GM23338 (cell line): Measurements from ENCODE around the gene B4GALT6. TPM values are rescaled to one million over a fixed set of nuclear protein-coding genes. Genes with fewer than 3 reads are reported as not detected.

ENCODE experiments used
- ATAC-seq: fragments of 200-7000 bp; cut with Tn5 transposase; 3 replicates; pipeline ENCODE4 v1.9.1; 2020
- DNase-seq: peaks from one replicate; pipeline ENCODE4 v3.0.0-alpha.2; 2015; ENCODE audit warnings: low spot score
- H2AFZ ChIP-seq: fragments of 200-600 bp; sonication (generic); 2 replicates; pipeline ENCODE4 v1.8.0; 2016; ENCODE audit warnings: antibody characterized with exemption, mild to moderate bottlenecking, moderate library complexity
- H3F3A ChIP-seq: fragments of 200-600 bp; sonication (generic); replicated peaks from 2 replicates; pipeline ENCODE4 v1.8.0; 2017; ENCODE audit warnings: antibody characterized with exemption, mixed run types, low read depth
- H3K27ac ChIP-seq: fragments of 200-600 bp; sonication (generic); 2 replicates; pipeline ENCODE4 v1.6.1; 2016; ENCODE audit warnings: low read depth
- H3K27me3 ChIP-seq: fragments of 200-600 bp; sonication (generic); 2 replicates; pipeline ENCODE4 v1.8.0; 2016; ENCODE audit warnings: mild to moderate bottlenecking, mixed run types, moderate library complexity; ENCODE audit not compliant: insufficient read depth
- H3K36me3 ChIP-seq: fragments of 200-600 bp; sonication (generic); 2 replicates; pipeline ENCODE4 v1.8.0; 2016; ENCODE audit warnings: mild to moderate bottlenecking; ENCODE audit not compliant: insufficient read depth
- H3K4me1 ChIP-seq: fragments of 200-600 bp; sonication (generic); 2 replicates; pipeline ENCODE4 v1.8.0; 2016; ENCODE audit warnings: mild to moderate bottlenecking, moderate library complexity; ENCODE audit not compliant: insufficient read depth
- H3K4me2 ChIP-seq: fragments of 200-600 bp; sonication (generic); 2 replicates; pipeline ENCODE4 v1.7.1; 2017; ENCODE audit warnings: mixed run types
- H3K4me3 ChIP-seq: fragments of 200-600 bp; sonication (generic); 2 replicates; pipeline ENCODE4 v1.6.1; 2016; ENCODE audit warnings: mixed run types
- H3K79me2 ChIP-seq: fragments of 200-600 bp; sonication (generic); replicated peaks from 2 replicates; pipeline ENCODE4 v1.8.0; 2017; ENCODE audit warnings: mild to moderate bottlenecking; ENCODE audit not compliant: insufficient read depth
- H3K9me2 ChIP-seq: fragments of 200-600 bp; sonication (generic); 2 replicates; pipeline ENCODE4 v1.8.0; 2017; ENCODE audit not compliant: insufficient read depth
- H4K20me1 ChIP-seq: fragments of 200-600 bp; sonication (generic); replicated peaks from 2 replicates; pipeline ENCODE4 v1.8.0; 2017; ENCODE audit warnings: mild to moderate bottlenecking; ENCODE audit not compliant: insufficient read depth
- H3K27ac Mint-ChIP-seq: 2 replicates; pipeline ENCODE4 v1.8.0; 2020; ENCODE audit warnings: inconsistent platforms, mild to moderate bottlenecking, moderate library complexity, mixed read lengths
- H3K27me3 Mint-ChIP-seq: 3 replicates; pipeline ENCODE4 v1.8.0; 2022; ENCODE audit warnings: low read depth, mild to moderate bottlenecking, moderate library complexity, mixed read lengths, inconsistent platforms; ENCODE audit not compliant: insufficient read depth, poor library complexity
- H3K36me3 Mint-ChIP-seq: 3 replicates; pipeline ENCODE4 v1.8.0; 2021; ENCODE audit warnings: low read depth, mild to moderate bottlenecking, inconsistent platforms, moderate library complexity, mixed read lengths
- H3K4me1 Mint-ChIP-seq: 3 replicates; pipeline ENCODE4 v1.8.0; 2020; ENCODE audit warnings: mild to moderate bottlenecking, inconsistent platforms, mixed read lengths
- H3K4me3 Mint-ChIP-seq: 3 replicates; pipeline ENCODE4 v1.8.0; 2021; ENCODE audit warnings: moderate library complexity, mild to moderate bottlenecking, inconsistent platforms, mixed read lengths
- H3K9me3 Mint-ChIP-seq: 3 replicates; pipeline ENCODE4 v1.8.0; 2020; ENCODE audit warnings: moderate library complexity, mild to moderate bottlenecking, inconsistent platforms, mixed read lengths
- CREB1 ChIP-seq: fragments of 250-450 bp; sonication (Bioruptor Pico); IDR thresholded peaks from 2 replicates; pipeline ENCODE4 v1.5.0; 2020; ENCODE audit warnings: low read depth, mild to moderate bottlenecking, moderate library complexity
- EZH2 ChIP-seq: fragments of 200-600 bp; sonication (generic); IDR thresholded peaks from one replicate; pipeline ENCODE4 v1.8.0; 2017; ENCODE audit warnings: antibody characterized with exemption, mild to moderate bottlenecking, low read depth; ENCODE audit not compliant: unreplicated experiment
- NANOG ChIP-seq: IDR thresholded peaks from 2 replicates; pipeline ENCODE4 v1.6.1; 2016; ENCODE audit warnings: antibody characterized with exemption, borderline replicate concordance
- ZNF114 ChIP-seq: fragments of 250-450 bp; sonication (Bioruptor Pico); IDR thresholded peaks from 2 replicates; pipeline ENCODE4 v1.5.0; 2020; ENCODE audit warnings: mild to moderate bottlenecking, moderate library complexity
- ZNF331 ChIP-seq: fragments of 250-450 bp; sonication (Bioruptor Pico); IDR thresholded peaks from 2 replicates; pipeline ENCODE4 v1.5.0; 2020; ENCODE audit warnings: low read depth, mild to moderate bottlenecking, moderate library complexity
- polyA plus RNA-seq: library from polyadenylated mRNA; unstranded; fragments of >200 nt; fragmentation: Nextera tagmentation; extraction: Ambion mirVana; gene quantifications from 2 replicates; pipeline ENCODE4 v1.2.1, GENCODE V29; 2016
- total RNA-seq: library from RNA; depleted of rRNA; stranded (reverse); fragments of >200 nt; shearing (Covaris generic); gene quantifications from 2 replicates; pipeline ENCODE4 v1.2.3, GENCODE V29; 2014
- TF ChIP-seq, protein P1 (sequence below): IDR thresholded peaks from one replicate; pipeline ENCODE4 v1.6.1; 2018; ENCODE audit warnings: antibody characterized with exemption; ENCODE audit not compliant: unreplicated experiment
- TF ChIP-seq, protein P2 (sequence below): fragments of 250-450 bp; sonication (Bioruptor Pico); IDR thresholded peaks from 2 replicates; pipeline ENCODE4 v1.5.0; 2020; ENCODE audit warnings: mild to moderate bottlenecking, moderate library complexity
- TF ChIP-seq, protein P3 (sequence below): IDR thresholded peaks from 2 replicates; pipeline ENCODE4 v1.6.1; 2016; ENCODE audit warnings: antibody characterized with exemption

B4GALT6 gene
- total and polyA plus RNA-seq, 2 experiments from 2014 or later, result 14.8 to 33.8 TPM

DNA sequence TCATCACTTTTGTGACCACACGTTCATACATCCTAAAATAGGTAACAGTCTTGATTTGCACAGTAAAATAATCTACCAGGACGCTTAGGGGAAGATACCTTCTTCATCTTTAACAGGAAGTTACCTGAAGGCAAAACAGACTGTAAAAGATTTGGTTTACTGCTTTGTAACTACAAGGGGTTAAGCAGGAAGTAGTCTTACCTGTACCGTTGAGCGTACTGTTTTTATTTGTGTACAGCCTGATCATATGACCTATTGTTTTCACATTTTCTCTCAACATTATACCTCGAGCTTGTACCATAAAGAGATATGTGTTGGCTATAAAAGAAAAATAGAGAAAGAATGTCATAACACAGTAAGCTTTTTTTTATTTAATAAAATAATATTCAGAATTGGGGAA is 18.3 kb downstream of the B4GALT6 start:
- Mint-ChIP-seq H3K9me3 (no peaks in the 10 kb centered on the region), H3K4me1 (peaks cover 2% of the 10 kb centered on the region; the same call in 2 of the 3 replicates), H3K36me3 (peaks cover 30% of the 10 kb centered on the region), H3K27me3 (no peaks in the 10 kb centered on the region), H3K27ac (no peak overlapping the region), H3K4me3 (no peak overlapping the region)
- H3K9me2 ChIP-seq, result no peaks in the 10 kb centered on the region
- H3K36me3 ChIP-seq, result no peaks in the 10 kb centered on the region
- no peak overlapping the region for H3K4me3 ChIP-seq
- H3F3A ChIP-seq, result no peaks in the 10 kb centered on the region
- TF ChIP-seq, protein P1, sequence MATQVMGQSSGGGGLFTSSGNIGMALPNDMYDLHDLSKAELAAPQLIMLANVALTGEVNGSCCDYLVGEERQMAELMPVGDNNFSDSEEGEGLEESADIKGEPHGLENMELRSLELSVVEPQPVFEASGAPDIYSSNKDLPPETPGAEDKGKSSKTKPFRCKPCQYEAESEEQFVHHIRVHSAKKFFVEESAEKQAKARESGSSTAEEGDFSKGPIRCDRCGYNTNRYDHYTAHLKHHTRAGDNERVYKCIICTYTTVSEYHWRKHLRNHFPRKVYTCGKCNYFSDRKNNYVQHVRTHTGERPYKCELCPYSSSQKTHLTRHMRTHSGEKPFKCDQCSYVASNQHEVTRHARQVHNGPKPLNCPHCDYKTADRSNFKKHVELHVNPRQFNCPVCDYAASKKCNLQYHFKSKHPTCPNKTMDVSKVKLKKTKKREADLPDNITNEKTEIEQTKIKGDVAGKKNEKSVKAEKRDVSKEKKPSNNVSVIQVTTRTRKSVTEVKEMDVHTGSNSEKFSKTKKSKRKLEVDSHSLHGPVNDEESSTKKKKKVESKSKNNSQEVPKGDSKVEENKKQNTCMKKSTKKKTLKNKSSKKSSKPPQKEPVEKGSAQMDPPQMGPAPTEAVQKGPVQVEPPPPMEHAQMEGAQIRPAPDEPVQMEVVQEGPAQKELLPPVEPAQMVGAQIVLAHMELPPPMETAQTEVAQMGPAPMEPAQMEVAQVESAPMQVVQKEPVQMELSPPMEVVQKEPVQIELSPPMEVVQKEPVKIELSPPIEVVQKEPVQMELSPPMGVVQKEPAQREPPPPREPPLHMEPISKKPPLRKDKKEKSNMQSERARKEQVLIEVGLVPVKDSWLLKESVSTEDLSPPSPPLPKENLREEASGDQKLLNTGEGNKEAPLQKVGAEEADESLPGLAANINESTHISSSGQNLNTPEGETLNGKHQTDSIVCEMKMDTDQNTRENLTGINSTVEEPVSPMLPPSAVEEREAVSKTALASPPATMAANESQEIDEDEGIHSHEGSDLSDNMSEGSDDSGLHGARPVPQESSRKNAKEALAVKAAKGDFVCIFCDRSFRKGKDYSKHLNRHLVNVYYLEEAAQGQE, result no peak
- TF ChIP-seq CREB1 (CRISPR knock-in tag) (no peak), NANOG (no peak), ZNF331 (CRISPR knock-in tag) (no peak), ZNF114 (CRISPR knock-in tag) (no peak), EZH2 (no peak)
- TF ChIP-seq, protein P2, sequence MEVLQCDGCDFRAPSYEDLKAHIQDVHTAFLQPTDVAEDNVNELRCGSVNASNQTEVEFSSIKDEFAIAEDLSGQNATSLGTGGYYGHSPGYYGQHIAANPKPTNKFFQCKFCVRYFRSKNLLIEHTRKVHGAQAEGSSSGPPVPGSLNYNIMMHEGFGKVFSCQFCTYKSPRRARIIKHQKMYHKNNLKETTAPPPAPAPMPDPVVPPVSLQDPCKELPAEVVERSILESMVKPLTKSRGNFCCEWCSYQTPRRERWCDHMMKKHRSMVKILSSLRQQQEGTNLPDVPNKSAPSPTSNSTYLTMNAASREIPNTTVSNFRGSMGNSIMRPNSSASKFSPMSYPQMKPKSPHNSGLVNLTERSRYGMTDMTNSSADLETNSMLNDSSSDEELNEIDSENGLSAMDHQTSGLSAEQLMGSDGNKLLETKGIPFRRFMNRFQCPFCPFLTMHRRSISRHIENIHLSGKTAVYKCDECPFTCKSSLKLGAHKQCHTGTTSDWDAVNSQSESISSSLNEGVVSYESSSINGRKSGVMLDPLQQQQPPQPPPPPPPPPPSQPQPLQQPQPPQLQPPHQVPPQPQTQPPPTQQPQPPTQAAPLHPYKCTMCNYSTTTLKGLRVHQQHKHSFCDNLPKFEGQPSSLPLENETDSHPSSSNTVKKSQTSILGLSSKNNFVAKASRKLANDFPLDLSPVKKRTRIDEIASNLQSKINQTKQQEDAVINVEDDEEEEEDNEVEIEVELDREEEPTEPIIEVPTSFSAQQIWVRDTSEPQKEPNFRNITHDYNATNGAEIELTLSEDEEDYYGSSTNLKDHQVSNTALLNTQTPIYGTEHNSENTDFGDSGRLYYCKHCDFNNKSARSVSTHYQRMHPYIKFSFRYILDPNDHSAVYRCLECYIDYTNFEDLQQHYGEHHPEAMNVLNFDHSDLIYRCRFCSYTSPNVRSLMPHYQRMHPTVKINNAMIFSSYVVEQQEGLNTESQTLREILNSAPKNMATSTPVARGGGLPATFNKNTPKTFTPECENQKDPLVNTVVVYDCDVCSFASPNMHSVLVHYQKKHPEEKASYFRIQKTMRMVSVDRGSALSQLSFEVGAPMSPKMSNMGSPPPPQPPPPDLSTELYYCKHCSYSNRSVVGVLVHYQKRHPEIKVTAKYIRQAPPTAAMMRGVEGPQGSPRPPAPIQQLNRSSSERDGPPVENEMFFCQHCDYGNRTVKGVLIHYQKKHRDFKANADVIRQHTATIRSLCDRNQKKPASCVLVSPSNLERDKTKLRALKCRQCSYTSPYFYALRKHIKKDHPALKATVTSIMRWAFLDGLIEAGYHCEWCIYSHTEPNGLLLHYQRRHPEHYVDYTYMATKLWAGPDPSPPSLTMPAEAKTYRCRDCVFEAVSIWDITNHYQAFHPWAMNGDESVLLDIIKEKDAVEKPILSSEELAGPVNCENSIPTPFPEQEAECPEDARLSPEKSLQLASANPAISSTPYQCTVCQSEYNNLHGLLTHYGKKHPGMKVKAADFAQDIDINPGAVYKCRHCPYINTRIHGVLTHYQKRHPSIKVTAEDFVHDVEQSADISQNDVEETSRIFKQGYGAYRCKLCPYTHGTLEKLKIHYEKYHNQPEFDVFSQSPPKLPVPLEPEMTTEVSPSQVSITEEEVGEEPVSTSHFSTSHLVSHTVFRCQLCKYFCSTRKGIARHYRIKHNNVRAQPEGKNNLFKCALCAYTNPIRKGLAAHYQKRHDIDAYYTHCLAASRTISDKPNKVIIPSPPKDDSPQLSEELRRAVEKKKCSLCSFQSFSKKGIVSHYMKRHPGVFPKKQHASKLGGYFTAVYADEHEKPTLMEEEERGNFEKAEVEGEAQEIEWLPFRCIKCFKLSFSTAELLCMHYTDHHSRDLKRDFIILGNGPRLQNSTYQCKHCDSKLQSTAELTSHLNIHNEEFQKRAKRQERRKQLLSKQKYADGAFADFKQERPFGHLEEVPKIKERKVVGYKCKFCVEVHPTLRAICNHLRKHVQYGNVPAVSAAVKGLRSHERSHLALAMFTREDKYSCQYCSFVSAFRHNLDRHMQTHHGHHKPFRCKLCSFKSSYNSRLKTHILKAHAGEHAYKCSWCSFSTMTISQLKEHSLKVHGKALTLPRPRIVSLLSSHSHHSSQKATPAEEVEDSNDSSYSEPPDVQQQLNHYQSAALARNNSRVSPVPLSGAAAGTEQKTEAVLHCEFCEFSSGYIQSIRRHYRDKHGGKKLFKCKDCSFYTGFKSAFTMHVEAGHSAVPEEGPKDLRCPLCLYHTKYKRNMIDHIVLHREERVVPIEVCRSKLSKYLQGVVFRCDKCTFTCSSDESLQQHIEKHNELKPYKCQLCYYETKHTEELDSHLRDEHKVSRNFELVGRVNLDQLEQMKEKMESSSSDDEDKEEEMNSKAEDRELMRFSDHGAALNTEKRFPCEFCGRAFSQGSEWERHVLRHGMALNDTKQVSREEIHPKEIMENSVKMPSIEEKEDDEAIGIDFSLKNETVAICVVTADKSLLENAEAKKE (CRISPR knock-in tag), result no peak
- TF ChIP-seq, protein P3, sequence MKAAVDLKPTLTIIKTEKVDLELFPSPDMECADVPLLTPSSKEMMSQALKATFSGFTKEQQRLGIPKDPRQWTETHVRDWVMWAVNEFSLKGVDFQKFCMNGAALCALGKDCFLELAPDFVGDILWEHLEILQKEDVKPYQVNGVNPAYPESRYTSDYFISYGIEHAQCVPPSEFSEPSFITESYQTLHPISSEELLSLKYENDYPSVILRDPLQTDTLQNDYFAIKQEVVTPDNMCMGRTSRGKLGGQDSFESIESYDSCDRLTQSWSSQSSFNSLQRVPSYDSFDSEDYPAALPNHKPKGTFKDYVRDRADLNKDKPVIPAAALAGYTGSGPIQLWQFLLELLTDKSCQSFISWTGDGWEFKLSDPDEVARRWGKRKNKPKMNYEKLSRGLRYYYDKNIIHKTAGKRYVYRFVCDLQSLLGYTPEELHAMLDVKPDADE, result no peak
- H2AFZ ChIP-seq, result no peak overlapping the region
- peaks cover 59% of the 10 kb centered on the region for H3K79me2 ChIP-seq
- H3K4me1 ChIP-seq, result no peaks in the 10 kb centered on the region
- H3K27ac ChIP-seq, result no peak overlapping the region
- no peaks in the 10 kb centered on the region for H4K20me1 ChIP-seq
- no peak overlapping the region for H3K4me2 ChIP-seq
- no peaks in the 10 kb centered on the region for H3K27me3 ChIP-seq
- DNase-seq, result no peak
- no peak for ATAC-seq
